GM18907 (cell line): Measurements from ENCODE around the gene MBD4.

Experiments
- ATAC-seq: cut with Tn5 transposase; IDR thresholded peaks from one replicate; pipeline ENCODE4 v1.9.1; 2021; ENCODE audit warnings: mild to moderate bottlenecking, moderate library complexity; ENCODE audit not compliant: unreplicated experiment

Gene MBD4

GRCh38 chr3:129463716-129464115 is 24.0 kb upstream of the MBD4 start:
- ATAC-seq, result no peak

DNA sequence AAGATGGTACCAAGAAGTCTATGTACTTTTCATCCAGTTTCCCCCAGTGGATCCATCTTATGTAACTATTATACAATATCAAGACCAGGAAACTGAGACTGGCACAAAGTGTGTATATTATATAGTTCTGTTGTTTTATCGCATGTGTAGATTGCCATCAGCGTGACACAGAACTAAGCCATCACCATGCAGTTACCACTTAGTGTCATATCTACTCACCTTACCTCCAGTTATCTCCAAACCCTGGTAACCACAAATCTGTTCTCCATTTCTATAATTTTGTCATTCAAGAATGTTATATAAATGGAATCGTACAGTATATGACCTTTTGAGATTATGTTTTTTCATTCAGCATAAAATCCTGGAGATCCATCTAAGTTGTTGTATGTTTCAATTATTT is 23.3 kb upstream of the MBD4 start:
- no peak for ATAC-seq

DNA sequence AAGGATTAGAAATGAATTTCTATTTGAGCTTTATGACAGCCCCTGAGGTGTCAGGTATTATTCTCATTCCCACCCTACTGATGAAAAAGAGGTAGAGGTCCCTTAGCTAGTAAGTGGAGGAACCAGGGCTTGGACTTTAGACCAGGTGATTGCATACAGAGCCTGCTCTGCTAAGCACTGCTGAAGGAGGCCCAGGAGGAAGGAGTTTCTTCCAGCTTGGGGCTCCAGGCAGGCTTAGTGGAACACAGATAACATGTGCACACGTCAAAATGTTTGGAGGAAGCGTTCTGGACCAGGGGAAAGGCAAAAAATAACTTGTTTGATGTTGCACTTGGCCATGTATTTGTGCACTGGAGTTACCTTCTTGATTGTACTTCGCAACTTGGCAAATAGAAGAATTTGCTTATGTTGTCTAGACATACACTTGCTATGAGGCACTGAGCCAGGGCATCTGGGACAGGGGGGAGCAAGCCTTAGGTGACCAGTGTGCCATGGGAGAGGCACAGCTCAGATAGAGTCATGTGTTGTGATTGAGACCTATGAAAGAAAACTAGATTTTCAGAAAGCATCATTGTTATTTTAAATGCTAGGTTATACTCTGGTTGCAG is 22.7 kb upstream of the MBD4 start:
- no peak for ATAC-seq

DNA sequence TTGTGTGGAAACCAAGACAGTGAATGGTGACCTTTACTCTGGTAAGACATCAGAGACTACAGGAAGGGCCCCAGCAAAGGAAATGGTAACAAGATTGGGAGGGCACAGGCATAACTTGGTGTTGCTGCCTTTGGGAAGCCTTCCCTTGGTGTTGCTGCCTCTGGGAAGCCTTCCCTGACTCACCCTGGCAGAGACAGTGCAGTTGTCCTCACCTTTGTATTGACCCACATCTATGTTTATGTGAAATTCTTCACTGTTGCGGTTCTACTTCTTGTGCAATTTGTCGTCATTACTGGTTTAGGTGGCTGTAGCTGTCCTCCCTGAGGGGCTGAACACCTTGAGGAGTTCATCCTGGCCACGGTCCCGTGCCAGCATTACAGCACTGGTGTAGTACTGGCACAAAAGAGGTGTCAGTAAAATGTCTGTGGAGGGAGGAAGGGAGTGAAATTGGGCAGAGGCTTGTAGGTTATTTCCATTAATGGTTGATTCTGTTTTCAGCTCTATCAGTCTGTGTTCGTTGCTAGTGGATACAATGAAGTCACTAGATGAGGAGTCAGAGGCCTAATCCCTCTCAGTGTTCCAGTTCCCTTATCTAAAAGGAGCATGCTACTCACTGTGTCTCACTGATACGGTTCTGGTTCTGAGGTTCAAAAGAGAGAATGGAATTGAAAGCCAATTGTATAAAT is 21.9 kb upstream of the MBD4 start:
- ATAC-seq, result no peak

DNA sequence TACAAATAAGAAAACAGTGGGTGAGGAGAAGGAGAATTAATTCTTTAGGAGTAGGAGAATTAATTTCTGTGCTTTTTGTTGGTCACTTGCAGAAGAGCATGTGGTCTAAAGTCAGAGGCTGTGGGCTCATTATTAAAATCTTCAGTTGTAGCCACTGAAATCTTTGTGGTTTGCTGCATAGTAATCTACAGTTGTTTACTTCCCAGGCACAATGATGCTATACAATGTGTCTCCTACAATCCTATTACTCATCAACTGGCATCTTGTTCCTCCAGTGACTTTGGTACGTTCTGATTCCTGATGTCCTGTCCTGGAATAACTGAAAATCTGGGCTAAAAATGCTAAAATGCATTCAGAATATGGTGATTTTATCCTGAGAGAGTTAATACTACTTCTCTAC is 21.3 kb upstream of the MBD4 start:
- ATAC-seq, result no peak

DNA sequence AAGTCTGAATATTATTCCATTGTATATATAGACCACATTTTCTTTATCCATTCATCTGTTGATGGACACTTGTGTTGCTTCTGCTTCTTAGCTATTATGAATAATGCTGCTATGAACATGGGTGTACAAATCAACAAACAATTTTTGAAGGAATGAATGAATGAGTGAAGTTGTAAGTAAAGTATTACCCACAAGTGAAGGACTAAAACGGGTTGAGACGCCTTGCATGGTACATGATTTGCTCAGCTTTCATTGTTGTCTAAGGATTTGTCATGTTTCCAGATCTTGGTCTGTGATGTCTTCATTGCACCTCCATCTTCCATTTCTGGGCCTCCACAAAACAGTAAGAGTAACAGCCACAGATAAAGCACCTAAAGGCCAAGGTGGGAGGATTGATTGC is 20.8 kb upstream of the MBD4 start:
- no peak for ATAC-seq

DNA sequence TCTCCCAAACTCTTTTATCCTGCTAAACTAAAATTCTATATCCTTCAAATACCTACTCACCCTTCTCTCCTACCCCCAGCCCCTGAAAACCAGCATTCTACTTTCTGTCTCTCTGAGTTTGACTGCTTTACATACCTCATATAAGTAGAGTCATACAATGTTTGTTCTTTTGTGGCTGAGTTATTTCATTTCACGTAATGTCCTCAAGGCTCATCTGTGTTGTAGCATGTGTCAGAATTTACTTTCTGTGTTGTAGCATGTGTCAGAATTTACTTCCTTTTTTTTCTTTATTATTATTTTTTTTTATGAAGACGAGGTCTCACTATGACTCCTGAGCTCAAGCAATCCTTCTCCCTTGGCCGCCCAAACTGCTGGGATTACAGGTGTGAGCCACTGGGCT is 20.4 kb upstream of the MBD4 start:
- ATAC-seq, result no peak

DNA sequence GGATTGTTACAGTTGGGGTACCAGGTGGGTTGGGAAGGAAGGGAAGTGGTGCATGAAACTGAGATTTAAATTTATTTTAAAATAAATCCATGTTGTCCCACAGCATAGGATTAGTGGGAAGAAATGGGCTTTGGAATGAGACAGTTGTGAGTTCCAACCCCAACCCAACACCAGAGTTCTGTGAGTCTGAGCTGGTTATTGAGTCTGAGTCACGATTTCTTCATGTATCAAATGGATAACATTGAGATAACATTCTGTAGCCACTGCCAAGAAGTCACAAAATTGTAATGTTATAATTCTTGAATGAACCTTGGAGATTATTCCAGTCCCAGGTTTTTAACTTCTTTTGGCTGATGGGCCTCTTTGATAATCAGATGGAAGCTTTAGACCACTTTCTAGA is 14.0 kb upstream of the MBD4 start:
- ATAC-seq, result no peak

DNA sequence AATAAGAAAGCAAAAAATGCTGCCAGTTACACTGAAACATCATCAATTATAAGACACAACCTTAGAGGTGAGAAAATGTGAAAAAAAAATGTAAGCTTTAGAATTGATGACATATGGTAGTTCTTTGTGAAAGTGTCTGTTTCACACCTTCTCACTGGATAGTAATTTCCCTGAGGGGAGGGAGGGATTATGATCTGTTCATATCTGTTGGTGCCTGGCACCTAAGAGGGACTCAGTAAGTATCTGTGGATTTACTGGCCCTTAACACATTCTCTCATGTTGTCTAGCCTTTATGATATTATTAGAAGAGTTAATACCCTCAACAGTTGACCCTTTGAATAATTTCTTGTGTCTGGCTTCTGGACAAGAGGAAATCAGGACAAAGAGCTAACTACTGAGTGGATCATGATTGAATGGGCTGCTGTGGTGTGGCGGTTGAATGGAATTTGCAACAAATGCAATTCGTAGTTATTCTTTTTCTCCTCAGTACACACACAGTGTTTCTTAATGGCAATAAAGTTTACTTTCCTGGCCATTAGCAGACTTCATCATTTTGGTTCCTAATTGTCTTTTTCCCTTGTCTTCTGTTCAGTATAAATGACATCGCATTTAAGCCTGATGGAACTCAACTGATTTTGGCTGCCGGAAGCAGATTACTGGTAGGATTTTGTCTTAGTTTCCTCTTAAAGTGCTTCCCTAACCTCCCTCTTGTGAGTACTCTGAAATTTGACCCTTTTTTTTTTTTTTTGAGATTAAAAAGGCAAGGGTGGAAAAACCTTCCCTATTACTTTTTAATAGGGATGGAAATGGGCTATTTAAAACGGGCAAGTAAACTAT is 9.7 kb upstream of the MBD4 start:
- no peak for ATAC-seq

DNA sequence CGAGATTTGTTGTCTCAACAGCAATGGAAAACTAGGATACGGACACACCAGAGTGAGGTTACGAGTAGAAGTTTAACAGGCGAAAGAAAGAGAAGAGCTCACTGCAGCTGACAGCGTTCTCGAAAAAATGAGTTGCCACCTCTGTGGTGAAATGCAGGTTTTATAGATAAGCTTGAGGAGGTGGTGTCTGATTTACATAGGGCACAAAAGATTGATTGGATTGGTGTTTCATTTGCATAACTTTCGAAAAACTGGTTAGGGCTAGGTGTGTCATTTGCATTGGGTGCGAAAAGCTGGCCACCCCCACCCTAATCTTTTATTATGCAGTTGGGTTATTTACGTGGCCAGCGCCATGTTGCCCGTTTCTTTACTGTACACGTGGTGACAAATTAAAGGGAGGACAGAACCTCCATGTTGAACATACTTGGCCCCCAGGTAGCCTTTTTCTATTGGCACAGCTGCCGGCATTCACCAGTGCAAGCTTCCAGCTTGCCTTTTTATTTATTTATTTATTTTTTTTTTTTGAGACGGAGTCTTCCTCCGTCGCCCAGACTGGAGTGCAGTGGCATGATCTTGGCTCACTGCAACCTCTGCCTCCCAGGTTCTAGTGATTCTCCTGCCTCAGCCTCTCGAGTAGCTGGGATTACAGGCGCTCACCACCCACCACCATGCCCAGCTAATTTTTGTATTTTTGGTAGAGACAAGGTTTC is 8.6 kb upstream of the MBD4 start:
- ATAC-seq, result no peak

DNA sequence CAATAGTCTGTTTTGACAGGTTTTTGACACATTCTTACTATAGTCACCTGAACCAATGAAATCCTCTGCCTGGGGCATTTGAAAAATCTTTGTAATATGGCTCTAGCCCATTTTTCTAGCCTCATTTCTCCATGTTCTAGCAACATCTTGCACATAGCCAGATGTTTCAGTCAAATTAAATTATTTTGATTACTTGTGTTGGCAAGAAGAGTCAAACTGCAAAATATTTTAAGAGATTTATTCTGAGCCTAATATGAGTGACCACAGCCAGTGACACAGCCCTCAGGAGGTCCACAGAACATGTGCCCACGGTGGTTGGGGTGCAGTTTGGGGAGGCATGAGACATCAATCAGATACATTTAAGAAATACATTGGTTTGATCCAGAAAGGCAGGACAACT is 7.2 kb upstream of the MBD4 start:
- ATAC-seq, result no peak

DNA sequence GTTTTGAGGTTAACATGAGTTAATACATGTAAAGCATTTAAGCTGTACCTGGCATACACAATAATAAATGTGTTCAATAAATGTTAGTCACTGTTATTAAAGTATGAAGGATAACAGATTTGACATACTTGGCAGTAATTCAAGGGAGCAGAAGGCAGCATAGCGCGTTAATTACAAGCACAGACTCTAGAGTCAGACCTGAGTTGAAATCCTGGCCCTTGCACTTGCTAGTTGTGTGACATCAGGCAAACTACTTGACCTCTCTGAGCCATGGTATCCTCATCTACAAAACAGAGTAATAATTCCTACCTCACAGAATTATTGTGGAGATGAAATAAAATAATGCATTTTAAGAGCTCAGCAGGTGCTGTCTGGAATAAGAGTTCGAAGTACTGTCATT is 5.7 kb upstream of the MBD4 start:
- ATAC-seq, result no peak

- no peak for ATAC-seq
Measured at GRCh38 chr3:129442947-129443346, 3.2 kb upstream of the MBD4 start.

GRCh38 chr3:129442486-129442885 is 2.7 kb upstream of the MBD4 start:
- ATAC-seq, result no peak

GRCh38 chr3:129441782-129442181 is 2.0 kb upstream of the MBD4 start:
- no peak for ATAC-seq

DNA sequence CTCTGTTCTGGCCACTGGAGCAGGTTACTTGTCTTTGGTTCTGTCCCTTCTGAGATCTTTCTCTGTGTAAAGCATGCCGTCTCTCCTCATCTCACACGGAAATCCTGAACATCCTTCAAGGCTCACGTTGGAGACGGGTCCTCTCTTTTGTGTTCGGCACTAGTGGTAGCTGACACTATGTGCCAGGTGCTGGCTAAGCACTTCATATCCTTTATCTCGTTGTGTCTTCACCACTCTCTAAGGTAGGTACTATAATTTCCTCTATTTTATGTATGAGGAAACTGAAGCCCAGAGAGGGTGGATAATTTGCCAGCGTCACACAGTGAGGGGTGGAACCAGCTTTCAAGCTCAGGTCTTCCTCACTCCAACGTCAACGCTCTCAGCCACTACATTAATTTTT is 1.5 kb upstream of the MBD4 start:
- no peak for ATAC-seq

DNA sequence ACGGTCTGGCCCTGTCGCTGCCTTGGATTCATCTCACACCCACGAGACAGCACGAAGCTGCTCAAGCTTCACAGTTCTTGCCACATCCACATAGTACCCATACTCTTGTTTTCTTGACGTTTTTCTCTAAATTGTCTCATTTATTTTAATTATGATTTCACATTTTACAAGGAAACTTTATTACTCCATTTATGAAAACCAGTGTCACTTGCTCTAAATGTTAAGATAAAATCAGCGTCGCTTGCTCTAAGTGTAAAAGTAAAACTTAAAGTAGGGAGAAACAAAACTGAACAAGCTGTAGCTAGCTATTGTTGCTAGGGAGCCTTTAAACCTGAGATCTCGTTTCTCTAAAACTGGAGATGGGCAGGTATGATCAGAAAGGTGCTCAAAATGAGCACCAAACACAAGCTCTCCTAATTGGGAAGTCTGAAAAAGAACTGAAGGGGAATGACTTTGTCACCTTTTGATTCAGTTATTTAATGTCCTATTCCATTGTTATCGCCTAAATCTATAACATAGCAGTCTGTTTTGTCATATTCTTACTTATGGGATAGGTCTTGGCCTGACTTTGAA is 956 bp upstream of the MBD4 start:
- no peak for ATAC-seq

- peak; percentile 21 for ATAC-seq
Measured at GRCh38 chr3:129439226-129439816, 427 bp downstream of the MBD4 start.

DNA sequence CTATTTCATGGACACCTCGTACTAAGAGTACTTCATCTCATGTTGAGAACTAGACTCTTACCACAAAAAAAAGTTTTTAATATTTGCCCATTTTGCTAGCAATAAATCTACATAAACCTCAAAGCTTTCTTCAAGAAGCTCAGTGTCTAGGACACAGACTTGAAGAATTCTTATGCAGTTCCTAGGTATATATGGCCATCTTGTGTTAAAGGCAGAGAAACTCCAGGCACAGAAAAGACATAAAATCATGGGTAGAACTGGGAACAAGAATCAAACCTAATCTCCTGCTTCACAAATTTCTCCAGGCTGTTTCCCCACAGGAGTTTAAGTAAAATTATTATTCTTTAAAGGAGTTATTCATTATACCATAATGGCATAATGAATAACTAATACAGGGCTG is 4.4 kb downstream of the MBD4 start:
- ATAC-seq, result no peak

GRCh38 chr3:129434140-129434539 is 5.6 kb downstream of the MBD4 start:
- ATAC-seq, result no peak

DNA sequence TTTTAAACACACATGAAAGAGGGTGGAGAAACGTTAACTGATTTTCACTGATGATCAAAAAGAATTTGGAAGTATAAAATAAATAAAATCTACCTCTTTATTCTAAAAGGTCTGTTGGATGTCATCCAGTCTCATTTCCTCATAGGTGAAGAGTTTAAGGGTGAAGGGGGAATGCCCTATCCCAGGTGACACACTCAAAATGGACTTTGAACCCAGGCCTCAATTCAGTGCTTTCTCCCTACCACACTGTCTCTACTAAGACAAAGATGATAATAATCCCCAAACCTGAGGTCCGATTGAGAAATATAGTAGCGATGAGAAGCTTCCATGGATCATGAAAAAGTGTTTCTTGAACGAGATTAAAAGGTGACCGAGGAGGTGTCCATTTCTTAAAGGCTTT is 6.2 kb downstream of the MBD4 start:
- ATAC-seq, result no peak
